K562 (cell line): ENCODE data around the gene LZTR1. TPM values are rescaled to one million over a fixed set of nuclear protein-coding genes. Genes with fewer than 3 reads are reported as not detected.

Source experiments
- BCL6 ChIP-seq: fragments of 250-450 bp; sonication (Bioruptor Pico); IDR thresholded peaks from 2 replicates; pipeline ENCODE4 v1.4.0; 2020
- CBX1 ChIP-seq: sonication (generic); IDR thresholded peaks from 2 replicates; pipeline ENCODE4 v1.6.1; 2016; ENCODE audit warnings: antibody characterized with exemption, low read depth, mild to moderate bottlenecking
- CBX5 ChIP-seq: IDR thresholded peaks from 2 replicates; pipeline ENCODE4 v1.6.1; 2014; ENCODE audit warnings: low read depth, borderline replicate concordance
- CREBBP ChIP-seq: IDR thresholded peaks from one replicate; pipeline ENCODE4 v1.6.1; 2012; ENCODE audit warnings: low read depth, mild to moderate bottlenecking, control low read depth, inconsistent platforms, low read length
- MCM2 ChIP-seq: fragments of 450-650 bp; IDR thresholded peaks from 2 replicates; pipeline ENCODE4 v1.6.1; 2017; ENCODE audit warnings: low read depth, mild to moderate bottlenecking
- NEUROD1 ChIP-seq: fragments of 150-350 bp; IDR thresholded peaks from 2 replicates; pipeline ENCODE4 v1.6.1; 2014; ENCODE audit warnings: borderline replicate concordance, low read length, low read depth; ENCODE audit not compliant: partially characterized antibody
- PHF20 ChIP-seq: fragments of 450-650 bp; IDR thresholded peaks from 2 replicates; pipeline ENCODE4 v1.6.1; 2018; ENCODE audit not compliant: partially characterized antibody
- SMARCC2 ChIP-seq: fragments of 450-650 bp; IDR thresholded peaks from 2 replicates; pipeline ENCODE4 v1.6.1; 2017; ENCODE audit warnings: antibody characterized with exemption, moderate library complexity, mild to moderate bottlenecking, low read depth
- ZNF212 ChIP-seq: fragments of 450-650 bp; formaldehyde crosslinking; IDR thresholded peaks from 2 replicates; pipeline ENCODE4 v1.4.0; 2020; ENCODE audit warnings: mild to moderate bottlenecking
- ZSCAN32 ChIP-seq: fragments of 450-650 bp; formaldehyde crosslinking; IDR thresholded peaks from 2 replicates; pipeline ENCODE4 v1.4.0; 2020; ENCODE audit warnings: mild to moderate bottlenecking, moderate library complexity
- polyA plus RNA-seq, 8 experiments: library from polyadenylated mRNA; depleted of rRNA in 4 of 8; stranded (reverse) in 5 of 8; unstranded in 3 of 8; fragments of >200 nt; fragmentation: Nextera tagmentation in 2 of 8; fragmentation: Illumina TruSeq in 1 of 8; extraction: Ambion mirVana in 2 of 8; extraction: Trizol in 1 of 8; gene quantifications; 2 replicates each; pipeline versions ENCODE4 v1.2.1 to v1.2.3, GENCODE V29; 2011 to 2014; ENCODE audit warnings: inconsistent platforms in 1 of 8, missing spikeins in 1 of 8
- total RNA-seq, 7 experiments: library from RNA; depleted of rRNA in 6 of 7; stranded (reverse); fragments of >200 nt in 6 of 7; fragmentation: Illumina TruSeq in 2 of 7; extraction: Trizol in 2 of 7; gene quantifications; 2 replicates each; pipeline versions ENCODE4 v1.2.1 to v1.2.3, GENCODE V29; 2011 to 2021; ENCODE audit warnings: low replicate concordance in 1 of 7
- TF ChIP-seq, protein P1 (sequence below), 2 experiments: fragments of 450-650 bp in 1 of 2; sonication (generic) in 1 of 2; formaldehyde crosslinking in 1 of 2; IDR thresholded peaks; 2 replicates each; pipeline versions ENCODE4 v1.7.1 to v1.9.0; 2016 to 2022; ENCODE audit warnings: inconsistent platforms in 1 of 2, mild to moderate bottlenecking in 1 of 2, missing genetic modification reagents in 1 of 2
- TF ChIP-seq, protein P2 (sequence below): fragments of 200-800 bp; sonication (Bioruptor generic); IDR thresholded peaks from 2 replicates; pipeline ENCODE4 v1.6.1; 2017; ENCODE audit warnings: missing genetic modification characterization, missing compliant biosample characterization
- TF ChIP-seq, protein P3 (sequence below): sonication (generic); formaldehyde crosslinking; IDR thresholded peaks from 2 replicates; pipeline ENCODE4 v1.8.0; 2022; ENCODE audit warnings: mild to moderate bottlenecking, missing genetic modification reagents
- TF ChIP-seq, protein P4 (sequence below): fragments of 200-400 bp; formaldehyde crosslinking; IDR thresholded peaks from 2 replicates; pipeline ENCODE4 v1.6.1; 2017; ENCODE audit warnings: mild to moderate bottlenecking, low read depth, low read length, moderate library complexity

The LZTR1 gene
- total and polyA plus RNA-seq, 9 of the 15 experiments (the other 6 are each of a cell fraction or from before 2014, with no cell fraction given): 2.2 to 135 (median 63.0) TPM

DNA sequence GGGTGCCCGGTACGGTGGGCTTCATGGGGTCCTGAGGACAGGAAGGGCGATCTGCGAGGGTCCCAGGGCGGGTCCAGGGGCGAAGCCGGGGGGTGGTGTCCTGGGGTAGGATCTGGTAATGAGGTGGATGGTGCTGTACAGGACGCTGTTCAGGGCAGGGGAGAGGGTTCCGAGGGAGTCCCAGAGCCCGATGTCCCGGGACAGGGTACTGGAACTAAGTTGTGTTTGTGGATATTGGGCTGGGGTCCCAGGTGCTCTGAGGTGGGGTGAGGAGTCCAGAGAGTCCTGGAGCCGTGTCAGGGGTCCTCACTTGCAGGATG, 426 bp downstream of the LZTR1 start (continued):
- TF ChIP-seq, protein P1, sequence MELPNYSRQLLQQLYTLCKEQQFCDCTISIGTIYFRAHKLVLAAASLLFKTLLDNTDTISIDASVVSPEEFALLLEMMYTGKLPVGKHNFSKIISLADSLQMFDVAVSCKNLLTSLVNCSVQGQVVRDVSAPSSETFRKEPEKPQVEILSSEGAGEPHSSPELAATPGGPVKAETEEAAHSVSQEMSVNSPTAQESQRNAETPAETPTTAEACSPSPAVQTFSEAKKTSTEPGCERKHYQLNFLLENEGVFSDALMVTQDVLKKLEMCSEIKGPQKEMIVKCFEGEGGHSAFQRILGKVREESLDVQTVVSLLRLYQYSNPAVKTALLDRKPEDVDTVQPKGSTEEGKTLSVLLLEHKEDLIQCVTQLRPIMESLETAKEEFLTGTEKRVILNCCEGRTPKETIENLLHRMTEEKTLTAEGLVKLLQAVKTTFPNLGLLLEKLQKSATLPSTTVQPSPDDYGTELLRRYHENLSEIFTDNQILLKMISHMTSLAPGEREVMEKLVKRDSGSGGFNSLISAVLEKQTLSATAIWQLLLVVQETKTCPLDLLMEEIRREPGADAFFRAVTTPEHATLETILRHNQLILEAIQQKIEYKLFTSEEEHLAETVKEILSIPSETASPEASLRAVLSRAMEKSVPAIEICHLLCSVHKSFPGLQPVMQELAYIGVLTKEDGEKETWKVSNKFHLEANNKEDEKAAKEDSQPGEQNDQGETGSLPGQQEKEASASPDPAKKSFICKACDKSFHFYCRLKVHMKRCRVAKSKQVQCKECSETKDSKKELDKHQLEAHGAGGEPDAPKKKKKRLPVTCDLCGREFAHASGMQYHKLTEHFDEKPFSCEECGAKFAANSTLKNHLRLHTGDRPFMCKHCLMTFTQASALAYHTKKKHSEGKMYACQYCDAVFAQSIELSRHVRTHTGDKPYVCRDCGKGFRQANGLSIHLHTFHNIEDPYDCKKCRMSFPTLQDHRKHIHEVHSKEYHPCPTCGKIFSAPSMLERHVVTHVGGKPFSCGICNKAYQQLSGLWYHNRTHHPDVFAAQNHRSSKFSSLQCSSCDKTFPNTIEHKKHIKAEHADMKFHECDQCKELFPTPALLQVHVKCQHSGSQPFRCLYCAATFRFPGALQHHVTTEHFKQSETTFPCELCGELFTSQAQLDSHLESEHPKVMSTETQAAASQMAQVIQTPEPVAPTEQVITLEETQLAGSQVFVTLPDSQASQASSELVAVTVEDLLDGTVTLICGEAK (IDR thresholded peaks at IDR 0.05): no peak
- TF ChIP-seq, protein P1 (CRISPR knock-in tag; IDR thresholded peaks at IDR 0.05): no peak
- TF ChIP-seq BCL6 (CRISPR knock-in tag): no peak
- TF ChIP-seq, protein P2, sequence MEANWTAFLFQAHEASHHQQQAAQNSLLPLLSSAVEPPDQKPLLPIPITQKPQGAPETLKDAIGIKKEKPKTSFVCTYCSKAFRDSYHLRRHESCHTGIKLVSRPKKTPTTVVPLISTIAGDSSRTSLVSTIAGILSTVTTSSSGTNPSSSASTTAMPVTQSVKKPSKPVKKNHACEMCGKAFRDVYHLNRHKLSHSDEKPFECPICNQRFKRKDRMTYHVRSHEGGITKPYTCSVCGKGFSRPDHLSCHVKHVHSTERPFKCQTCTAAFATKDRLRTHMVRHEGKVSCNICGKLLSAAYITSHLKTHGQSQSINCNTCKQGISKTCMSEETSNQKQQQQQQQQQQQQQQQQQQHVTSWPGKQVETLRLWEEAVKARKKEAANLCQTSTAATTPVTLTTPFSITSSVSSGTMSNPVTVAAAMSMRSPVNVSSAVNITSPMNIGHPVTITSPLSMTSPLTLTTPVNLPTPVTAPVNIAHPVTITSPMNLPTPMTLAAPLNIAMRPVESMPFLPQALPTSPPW (CRISPR knock-in tag): no peak
- TF ChIP-seq, protein P3, sequence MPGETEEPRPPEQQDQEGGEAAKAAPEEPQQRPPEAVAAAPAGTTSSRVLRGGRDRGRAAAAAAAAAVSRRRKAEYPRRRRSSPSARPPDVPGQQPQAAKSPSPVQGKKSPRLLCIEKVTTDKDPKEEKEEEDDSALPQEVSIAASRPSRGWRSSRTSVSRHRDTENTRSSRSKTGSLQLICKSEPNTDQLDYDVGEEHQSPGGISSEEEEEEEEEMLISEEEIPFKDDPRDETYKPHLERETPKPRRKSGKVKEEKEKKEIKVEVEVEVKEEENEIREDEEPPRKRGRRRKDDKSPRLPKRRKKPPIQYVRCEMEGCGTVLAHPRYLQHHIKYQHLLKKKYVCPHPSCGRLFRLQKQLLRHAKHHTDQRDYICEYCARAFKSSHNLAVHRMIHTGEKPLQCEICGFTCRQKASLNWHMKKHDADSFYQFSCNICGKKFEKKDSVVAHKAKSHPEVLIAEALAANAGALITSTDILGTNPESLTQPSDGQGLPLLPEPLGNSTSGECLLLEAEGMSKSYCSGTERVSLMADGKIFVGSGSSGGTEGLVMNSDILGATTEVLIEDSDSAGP (CRISPR knock-in tag): no peak
- 0 out of 2 replicates have a peak, but pooled peaks have one; percentile 64 for TF ChIP-seq ZNF212 (CRISPR knock-in tag)
- TF ChIP-seq MCM2: no peak
- no peak for TF ChIP-seq SMARCC2
- TF ChIP-seq, protein P4, sequence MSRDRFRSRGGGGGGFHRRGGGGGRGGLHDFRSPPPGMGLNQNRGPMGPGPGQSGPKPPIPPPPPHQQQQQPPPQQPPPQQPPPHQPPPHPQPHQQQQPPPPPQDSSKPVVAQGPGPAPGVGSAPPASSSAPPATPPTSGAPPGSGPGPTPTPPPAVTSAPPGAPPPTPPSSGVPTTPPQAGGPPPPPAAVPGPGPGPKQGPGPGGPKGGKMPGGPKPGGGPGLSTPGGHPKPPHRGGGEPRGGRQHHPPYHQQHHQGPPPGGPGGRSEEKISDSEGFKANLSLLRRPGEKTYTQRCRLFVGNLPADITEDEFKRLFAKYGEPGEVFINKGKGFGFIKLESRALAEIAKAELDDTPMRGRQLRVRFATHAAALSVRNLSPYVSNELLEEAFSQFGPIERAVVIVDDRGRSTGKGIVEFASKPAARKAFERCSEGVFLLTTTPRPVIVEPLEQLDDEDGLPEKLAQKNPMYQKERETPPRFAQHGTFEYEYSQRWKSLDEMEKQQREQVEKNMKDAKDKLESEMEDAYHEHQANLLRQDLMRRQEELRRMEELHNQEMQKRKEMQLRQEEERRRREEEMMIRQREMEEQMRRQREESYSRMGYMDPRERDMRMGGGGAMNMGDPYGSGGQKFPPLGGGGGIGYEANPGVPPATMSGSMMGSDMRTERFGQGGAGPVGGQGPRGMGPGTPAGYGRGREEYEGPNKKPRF: no peak
- TF ChIP-seq PHF20: no peak
- TF ChIP-seq ZSCAN32 (CRISPR knock-in tag): no peak
- no peak for TF ChIP-seq CBX5
- no peak for TF ChIP-seq NEUROD1
- TF ChIP-seq CREBBP: no peak
- no peak for TF ChIP-seq CBX1
